Panc1 (cell line): ENCODE results near the gene BANF1. TPM values are rescaled to one million over a fixed set of nuclear protein-coding genes. Genes with fewer than 3 reads are reported as not detected.
A peak's percentile ranks its signal among the peaks of the same experiment; 100 is the strongest.

Experiments
- ATAC-seq: fragments of 200-7000 bp; cut with Tn5 transposase; 2 replicates; pipeline ENCODE4 v1.9.1; 2020; ENCODE audit warnings: mild to moderate bottlenecking, moderate library complexity
- BruUV-seq: library from RNA; stranded (reverse); fragments of 400-500 nt; replicated peaks from 2 replicates; lab custom pipeline; 2021; lab: Mats Ljungman, UMichigan
- CTCF ChIA-PET: fragments of 300-600 bp; sonication (Branson Sonifier 250); formaldehyde crosslinking; loops from one replicate; lab custom pipeline; 2022; ENCODE audit warnings: antibody characterized with exemption; lab: Charles Lee
- POLR2A ChIA-PET: fragments of 300-600 bp; sonication (Branson Sonifier 250); formaldehyde crosslinking; loops from one replicate; lab custom pipeline; 2022; ENCODE audit warnings: antibody characterized with exemption; lab: Charles Lee
- DNase-seq: peaks from one replicate; pipeline ENCODE4 v3.0.0-alpha.2; 2010; ENCODE audit warnings: low read depth, low spot score
- H3K27ac ChIP-seq: 2 replicates; pipeline ENCODE4 v1.5.1; 2011; ENCODE audit warnings: mild to moderate bottlenecking, low read length, inconsistent platforms
- H3K27me3 ChIP-seq: fragments of 200-500 bp; sonication (Bioruptor generic); 2 replicates; pipeline ENCODE4 v1.6.0; 2014; ENCODE audit warnings: low read length, inconsistent platforms; ENCODE audit not compliant: control insufficient read depth, insufficient read depth
- H3K36me3 ChIP-seq: fragments of 200-500 bp; sonication (Bioruptor generic); 2 replicates; pipeline ENCODE4 v1.5.1; 2014; ENCODE audit warnings: inconsistent platforms, mild to moderate bottlenecking, low read length, moderate library complexity; ENCODE audit not compliant: control insufficient read depth, insufficient read depth
- H3K4me1 ChIP-seq: 2 replicates; pipeline ENCODE4 v1.5.1; 2011; ENCODE audit warnings: inconsistent platforms, mild to moderate bottlenecking, low read length, moderate library complexity; ENCODE audit not compliant: control insufficient read depth, insufficient read depth
- H3K4me3 ChIP-seq, 2 experiments: 2 replicates each; pipeline ENCODE4 v1.5.1; 2011 to 2012; ENCODE audit warnings: low read depth in 2 of 2, low read length in 2 of 2, mild to moderate bottlenecking in 2 of 2, inconsistent platforms in 1 of 2, moderate library complexity in 1 of 2
- H3K9me3 ChIP-seq: fragments of 200-500 bp; sonication (Bioruptor generic); 2 replicates; pipeline ENCODE4 v1.5.1; 2014; ENCODE audit warnings: low read depth, mild to moderate bottlenecking, inconsistent platforms, low read length, moderate library complexity; ENCODE audit not compliant: control insufficient read depth, insufficient read depth
- CTCF ChIP-seq: fragments of 450-650 bp; IDR thresholded peaks from 2 replicates; pipeline ENCODE4 v1.5.1; 2017; ENCODE audit warnings: mild to moderate bottlenecking
- POLR2AphosphoS5 ChIP-seq: IDR thresholded peaks from 2 replicates; pipeline ENCODE4 v1.6.1; 2012; ENCODE audit warnings: mild to moderate bottlenecking, low read depth, low read length, moderate library complexity
- SIN3A ChIP-seq: IDR thresholded peaks from 2 replicates; pipeline ENCODE4 v1.6.1; 2012; ENCODE audit warnings: low read depth, mild to moderate bottlenecking, low read length, moderate library complexity, borderline replicate concordance; ENCODE audit not compliant: insufficient read depth
- TCF7L2 ChIP-seq: IDR thresholded peaks from 2 replicates; pipeline ENCODE4 v1.6.1; 2011; ENCODE audit warnings: mild to moderate bottlenecking, low read depth, low read length, inconsistent platforms
- in situ Hi-C: cut with HindIII; loops from 2 replicates; pipeline ENCODE4 v1.10.0; 2016; ENCODE audit warnings: low sequenced_read_pairs, low pct_unique_long_range_greater_than_20kb
- intact Hi-C: fragments of 100-400 bp; cut with micrococcal nuclease; formaldehyde crosslinking; loops from one replicate; pipeline ENCODE4 v1.10.0; 2022; ENCODE audit not compliant: unreplicated experiment
- total RNA-seq: library from RNA; stranded (reverse); gene quantifications from one replicate; pipeline ENCODE4 v1.2.1, GENCODE V29; 2021; ENCODE audit not compliant: unreplicated experiment
- TF ChIP-seq, protein P1 (sequence below), 2 experiments: IDR thresholded peaks; 2 replicates each; pipeline ENCODE4 v1.6.1; 2011 to 2012; ENCODE audit warnings: low read depth in 2 of 2, control low read depth in 1 of 2, low read length in 1 of 2, mild to moderate bottlenecking in 1 of 2, moderate library complexity in 1 of 2; ENCODE audit not compliant: insufficient read depth in 1 of 2

The BANF1 gene
- total RNA-seq, 1 experiment from 2014 or later, result 494 TPM

DNA sequence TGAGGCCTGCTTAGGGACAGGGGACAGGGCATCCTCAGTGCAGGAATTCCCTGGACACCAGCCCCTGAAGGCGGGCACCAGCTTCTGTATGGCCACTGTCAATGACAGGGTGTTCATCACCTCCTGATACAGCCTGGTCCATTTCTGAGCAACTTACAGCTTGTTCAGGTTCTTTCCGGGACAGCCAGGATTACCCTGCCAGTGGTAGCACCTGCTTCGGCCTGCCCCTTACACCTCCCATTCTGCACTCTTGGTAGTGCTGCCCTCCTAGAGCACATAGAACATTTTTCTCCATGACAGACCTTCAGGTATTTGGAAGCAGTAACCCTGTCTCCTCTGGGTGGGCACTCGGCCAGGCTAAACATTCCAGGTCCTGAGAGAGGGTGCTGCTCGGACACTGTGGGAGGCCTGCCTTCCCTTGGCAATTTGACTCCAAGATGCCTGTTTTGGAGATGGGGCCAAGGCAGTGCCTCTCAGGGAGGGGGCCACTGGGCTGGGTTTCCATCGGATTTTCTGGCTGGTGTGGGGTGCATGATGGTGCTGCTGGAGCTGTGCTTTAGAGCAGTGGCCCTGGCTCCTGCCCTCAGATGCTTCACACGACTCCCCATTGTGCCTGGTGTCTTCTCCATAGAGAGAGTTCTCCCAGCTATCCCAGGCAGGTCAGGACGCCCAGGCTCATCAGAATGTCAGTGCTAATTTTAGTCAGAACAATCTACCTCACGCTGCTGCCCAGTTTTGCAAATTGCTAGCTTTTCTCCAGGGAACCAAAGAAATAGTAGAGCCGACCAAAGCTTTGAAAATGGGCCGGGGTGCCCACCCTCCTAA, 45.5 kb downstream of the BANF1 start:
- H3K27ac ChIP-seq, result no peak overlapping the region
- ATAC-seq (no peak), DNase-seq (no peak)
- CTCF ChIA-PET, result interaction anchor here (0.8 kb wide), 1 partner anchor 19 kb away, joined by 8 read pairs; no protein-coding TSS in a partner anchor
- TF ChIP-seq TCF7L2 (no peak), CTCF (no peak), POLR2AphosphoS5 (no peak), SIN3A (no peak)
- TF ChIP-seq, protein P1, sequence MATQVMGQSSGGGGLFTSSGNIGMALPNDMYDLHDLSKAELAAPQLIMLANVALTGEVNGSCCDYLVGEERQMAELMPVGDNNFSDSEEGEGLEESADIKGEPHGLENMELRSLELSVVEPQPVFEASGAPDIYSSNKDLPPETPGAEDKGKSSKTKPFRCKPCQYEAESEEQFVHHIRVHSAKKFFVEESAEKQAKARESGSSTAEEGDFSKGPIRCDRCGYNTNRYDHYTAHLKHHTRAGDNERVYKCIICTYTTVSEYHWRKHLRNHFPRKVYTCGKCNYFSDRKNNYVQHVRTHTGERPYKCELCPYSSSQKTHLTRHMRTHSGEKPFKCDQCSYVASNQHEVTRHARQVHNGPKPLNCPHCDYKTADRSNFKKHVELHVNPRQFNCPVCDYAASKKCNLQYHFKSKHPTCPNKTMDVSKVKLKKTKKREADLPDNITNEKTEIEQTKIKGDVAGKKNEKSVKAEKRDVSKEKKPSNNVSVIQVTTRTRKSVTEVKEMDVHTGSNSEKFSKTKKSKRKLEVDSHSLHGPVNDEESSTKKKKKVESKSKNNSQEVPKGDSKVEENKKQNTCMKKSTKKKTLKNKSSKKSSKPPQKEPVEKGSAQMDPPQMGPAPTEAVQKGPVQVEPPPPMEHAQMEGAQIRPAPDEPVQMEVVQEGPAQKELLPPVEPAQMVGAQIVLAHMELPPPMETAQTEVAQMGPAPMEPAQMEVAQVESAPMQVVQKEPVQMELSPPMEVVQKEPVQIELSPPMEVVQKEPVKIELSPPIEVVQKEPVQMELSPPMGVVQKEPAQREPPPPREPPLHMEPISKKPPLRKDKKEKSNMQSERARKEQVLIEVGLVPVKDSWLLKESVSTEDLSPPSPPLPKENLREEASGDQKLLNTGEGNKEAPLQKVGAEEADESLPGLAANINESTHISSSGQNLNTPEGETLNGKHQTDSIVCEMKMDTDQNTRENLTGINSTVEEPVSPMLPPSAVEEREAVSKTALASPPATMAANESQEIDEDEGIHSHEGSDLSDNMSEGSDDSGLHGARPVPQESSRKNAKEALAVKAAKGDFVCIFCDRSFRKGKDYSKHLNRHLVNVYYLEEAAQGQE (IDR thresholded peaks at IDR 0.05; ENCODE audit: insufficient read depth in 1 of 2, low read depth in 2 of 2, low read length in 1 of 2), result no peak
- in situ Hi-C loops (no loop called here), intact Hi-C loops (no loop called here)
- peaks cover under 1% of the 10 kb centered on the region; the same call in 1 of the 2 replicates for H3K36me3 ChIP-seq
- POLR2A ChIA-PET, result interaction anchor here (1.3 kb wide), 1 partner anchor 157 kb away, joined by 4 read pairs; no protein-coding TSS in a partner anchor
- H3K9me3 ChIP-seq, result no peaks in the 10 kb centered on the region
- BruUV-seq, result no TSS peak
- H3K27me3 ChIP-seq, result no peaks in the 10 kb centered on the region
- no peak overlapping the region for H3K4me3 ChIP-seq
- H3K4me1 ChIP-seq, result peaks cover 14% of the 10 kb centered on the region

DNA sequence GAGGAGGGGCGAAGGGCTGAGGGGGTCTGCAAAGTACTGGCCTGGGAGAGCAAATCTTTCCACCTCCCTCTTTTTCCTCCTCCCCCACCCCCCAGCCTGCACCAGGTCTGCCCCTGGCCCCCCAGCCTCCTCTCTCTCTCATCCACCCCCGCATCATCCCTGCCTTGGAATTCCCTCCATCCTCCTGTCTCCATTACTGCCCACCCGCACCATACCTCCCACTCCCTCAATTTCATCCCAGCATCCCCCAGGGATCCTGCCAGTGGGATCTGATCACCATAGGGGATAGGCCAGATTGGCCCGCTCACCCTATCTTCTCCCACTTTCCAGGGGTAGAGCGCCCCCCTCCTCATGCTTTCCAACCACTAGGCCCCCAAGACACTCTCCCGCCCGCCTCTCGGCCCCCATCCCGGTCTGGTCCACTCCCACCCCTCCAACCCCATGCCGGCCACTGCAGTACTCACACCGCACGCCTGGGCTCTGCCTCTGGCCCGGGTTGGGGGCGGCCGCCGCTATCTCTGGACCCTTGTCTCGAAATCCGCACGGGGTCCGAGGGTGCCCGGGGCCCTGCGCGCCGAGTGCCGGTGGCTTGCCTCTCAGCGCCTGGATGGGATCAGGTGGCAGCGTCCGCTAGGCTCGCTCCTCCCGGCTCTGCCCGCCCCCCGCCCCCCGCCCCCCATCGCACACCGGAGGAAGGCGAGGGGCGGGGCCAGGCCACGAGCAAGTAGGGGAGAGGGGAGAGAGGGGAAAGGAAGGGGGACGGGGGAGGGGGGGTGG, 46.4 kb downstream of the BANF1 start, which contains the start of gene GAL3ST3:
Gene GAL3ST3 (minus strand): TSS at position 615 of the 777 bp plus-strand sequence. CDS start 3,746 bp downstream, outside the sequence.
- peaks cover 20% of the 10 kb centered on the region for H3K4me1 ChIP-seq
- CTCF ChIA-PET, result no interaction called here
- no peaks in the 10 kb centered on the region for H3K9me3 ChIP-seq
- intact Hi-C loops, result no loop called here
- no peak within 1 kb of the TSS for H3K27ac ChIP-seq
- no TSS peak for BruUV-seq
- TF ChIP-seq CTCF (no peak), SIN3A (no peak), POLR2AphosphoS5 (no peak), TCF7L2 (no peak)
- TF ChIP-seq, protein P1 (IDR thresholded peaks at IDR 0.05; ENCODE audit: insufficient read depth in 1 of 2, low read depth in 2 of 2, low read length in 1 of 2), result no peak
- peaks cover 3% of the 10 kb centered on the region; the same call in 1 of the 2 replicates for H3K36me3 ChIP-seq
- POLR2A ChIA-PET, result no interaction called here
- DNase-seq (no peak), ATAC-seq (no peak)
- H3K4me3 ChIP-seq, result peak within 1 kb of the TSS in 1 of 2 experiments; percentile 15; a peak in 1 of 4 replicates
- H3K27me3 ChIP-seq, result no peaks in the 10 kb centered on the region
- in situ Hi-C loops, result no loop called here
